ENCODE data around the gene LPP.

GRCh38 chr3:188157407-188157806, 3.5 kb downstream of the LPP start:
- TF ChIP-seq CTCF (IDR thresholded peaks at IDR 0.05) (no peak), EZH2 (IDR thresholded peaks at IDR 0.05; ENCODE audit: borderline replicate concordance, insufficient read depth, low read depth, low read length, poor library complexity, severe bottlenecking) (no peak)
